ENCODE data around the gene ADAMTSL4. TPM values are rescaled to one million over a fixed set of nuclear protein-coding genes. Genes with fewer than 3 reads are reported as not detected.

The ADAMTSL4 gene
- total RNA-seq, 1 donor from 2014 or later, result 46.3 TPM

GRCh38 chr1:150550222-150551050, 1.2 kb downstream of the ADAMTSL4 start:
- no peak for TF ChIP-seq CTCF (IDR thresholded peaks at IDR 0.05; ENCODE audit: borderline replicate concordance)
- no peak for DNase-seq
- H3K36me3 ChIP-seq, result peaks cover 5% of the 10 kb centered on the region
- peaks cover 54% of the 10 kb centered on the region for H3K4me1 ChIP-seq
- no peaks in the 10 kb centered on the region for H3K9me3 ChIP-seq (replicated peaks)
- H3K4me3 ChIP-seq, result peak overlapping the region; percentile 70
- peak overlapping the region; percentile 93 for H3K27ac ChIP-seq (replicated peaks)
- intact Hi-C loops (cut with micrococcal nuclease), result no loop called here
- H3K27me3 ChIP-seq (ENCODE audit: low read depth), result no peaks in the 10 kb centered on the region

GRCh38 chr1:150551051-150551783, 2.0 kb downstream of the ADAMTSL4 start:
- intact Hi-C loops (cut with micrococcal nuclease), result no loop called here
- H3K9me3 ChIP-seq (replicated peaks), result no peaks in the 10 kb centered on the region
- peaks cover 11% of the 10 kb centered on the region for H3K36me3 ChIP-seq
- no peaks in the 10 kb centered on the region for H3K27me3 ChIP-seq (ENCODE audit: low read depth)
- no peak for TF ChIP-seq CTCF (IDR thresholded peaks at IDR 0.05; ENCODE audit: borderline replicate concordance)
- peak overlapping the region; percentile 70 for H3K4me3 ChIP-seq
- peak overlapping the region; percentile 93 for H3K27ac ChIP-seq (replicated peaks)
- H3K4me1 ChIP-seq, result peaks cover 54% of the 10 kb centered on the region
- no peak for DNase-seq

- H3K36me3 ChIP-seq, result peaks cover 15% of the 10 kb centered on the region
- H3K4me3 ChIP-seq, result no peak overlapping the region
- intact Hi-C loops (cut with micrococcal nuclease), result no loop called here
- no peak for DNase-seq
- no peaks in the 10 kb centered on the region for H3K27me3 ChIP-seq (ENCODE audit: low read depth)
- H3K4me1 ChIP-seq, result peaks cover 54% of the 10 kb centered on the region
- TF ChIP-seq CTCF (IDR thresholded peaks at IDR 0.05; ENCODE audit: borderline replicate concordance), result no peak
- H3K9me3 ChIP-seq (replicated peaks), result no peaks in the 10 kb centered on the region
- H3K27ac ChIP-seq (replicated peaks), result peak overlapping the region; percentile 93
Observed at GRCh38 chr1:150551784-150552127, 2.5 kb downstream of the ADAMTSL4 start.

GRCh38 chr1:150552128-150552910, 3.1 kb downstream of the ADAMTSL4 start:
- Histone ChIP-seq H3K36me3 (peaks cover 19% of the 10 kb centered on the region), H3K4me3 (peak overlapping the region; percentile 4), H3K9me3 (replicated peaks) (no peaks in the 10 kb centered on the region), H3K4me1 (peaks cover 54% of the 10 kb centered on the region), H3K27ac (replicated peaks) (peak overlapping the region; percentile 93), H3K27me3 (ENCODE audit: low read depth) (no peaks in the 10 kb centered on the region)
- DNase-seq, result peak; percentile 86
- intact Hi-C loops (cut with micrococcal nuclease), result no loop called here
- TF ChIP-seq CTCF (IDR thresholded peaks at IDR 0.05; ENCODE audit: borderline replicate concordance), result no peak

GRCh38 chr1:150552911-150553289, 3.7 kb downstream of the ADAMTSL4 start:
- peaks cover 55% of the 10 kb centered on the region for H3K4me1 ChIP-seq

More at GRCh38 chr1:150552911-150553289, 3.7 kb downstream of the ADAMTSL4 start:
- Histone ChIP-seq H3K27ac (replicated peaks) (peak overlapping the region; percentile 93), H3K36me3 (peaks cover 23% of the 10 kb centered on the region), H3K4me3 (peak overlapping the region; percentile 4), H3K9me3 (replicated peaks) (no peaks in the 10 kb centered on the region), H3K27me3 (ENCODE audit: low read depth) (no peaks in the 10 kb centered on the region)
- no peak for DNase-seq
- TF ChIP-seq CTCF (IDR thresholded peaks at IDR 0.05; ENCODE audit: borderline replicate concordance), result no peak
- intact Hi-C loops (cut with micrococcal nuclease), result no loop called here

All from left ventricle myocardium inferior (tissue), 1 donor.